HepG2 (cell line): Measurements from ENCODE around the gene EPHA2. TPM values are rescaled to one million over a fixed set of nuclear protein-coding genes. Genes with fewer than 3 reads are reported as not detected.

Experiments
- AKNA ChIP-seq: sonication (generic); formaldehyde crosslinking; IDR thresholded peaks from 2 replicates; pipeline ENCODE4 v1.4.0; 2020; ENCODE audit warnings: missing genetic modification reagents, borderline replicate concordance
- BCL6 ChIP-seq: IDR thresholded peaks from 2 replicates; pipeline ENCODE4 v1.6.1; 2016; ENCODE audit warnings: missing genetic modification reagents, missing compliant biosample characterization
- DR1 ChIP-seq: sonication (generic); formaldehyde crosslinking; IDR thresholded peaks from 2 replicates; pipeline ENCODE4 v1.8.0; 2021; ENCODE audit warnings: mild to moderate bottlenecking, missing genetic modification reagents, inconsistent platforms
- MAFG ChIP-seq: sonication (generic); formaldehyde crosslinking; IDR thresholded peaks from 2 replicates; pipeline ENCODE4 v1.5.1; 2020; ENCODE audit warnings: mild to moderate bottlenecking, missing genetic modification reagents
- MZF1 ChIP-seq: sonication (generic); formaldehyde crosslinking; IDR thresholded peaks from 2 replicates; pipeline ENCODE4 v1.8.1; 2023; ENCODE audit warnings: mild to moderate bottlenecking, missing genetic modification reagents, borderline replicate concordance
- RAD21 ChIP-seq: fragments of 450-650 bp; formaldehyde crosslinking; IDR thresholded peaks from 2 replicates; pipeline ENCODE4 v1.5.0; 2020; ENCODE audit warnings: mild to moderate bottlenecking
- RAD51 ChIP-seq: fragments of 450-650 bp; IDR thresholded peaks from 2 replicates; pipeline ENCODE4 v1.6.1; 2016; ENCODE audit warnings: borderline replicate concordance
- RXRB ChIP-seq: IDR thresholded peaks from 2 replicates; pipeline ENCODE4 v1.6.1; 2016; ENCODE audit warnings: borderline replicate concordance, missing genetic modification reagents, missing compliant biosample characterization
- SMAD1 ChIP-seq: sonication (generic); formaldehyde crosslinking; IDR thresholded peaks from 2 replicates; pipeline ENCODE4 v1.4.0; 2020; ENCODE audit warnings: missing genetic modification reagents, low read depth, mild to moderate bottlenecking, borderline replicate concordance
- SMYD3 ChIP-seq: sonication (generic); formaldehyde crosslinking; IDR thresholded peaks from 2 replicates; pipeline ENCODE4 v1.8.1; 2023; ENCODE audit warnings: mild to moderate bottlenecking, missing genetic modification reagents
- TBX2 ChIP-seq: sonication (generic); formaldehyde crosslinking; IDR thresholded peaks from 2 replicates; pipeline ENCODE4 v1.5.0; 2020; ENCODE audit warnings: missing genetic modification reagents, mild to moderate bottlenecking, borderline replicate concordance
- TCF7L2 ChIP-seq: IDR thresholded peaks from 2 replicates; pipeline ENCODE4 v1.6.1; 2011; ENCODE audit warnings: mild to moderate bottlenecking, low read depth, low read length, moderate library complexity
- TFDP1 ChIP-seq: IDR thresholded peaks from 2 replicates; pipeline ENCODE4 v1.6.1; 2016; ENCODE audit warnings: missing compliant biosample characterization, missing genetic modification reagents, borderline replicate concordance
- ZBTB25 ChIP-seq: IDR thresholded peaks from 2 replicates; pipeline ENCODE4 v1.6.1; 2018; ENCODE audit warnings: missing genetic modification reagents
- ZFP1 ChIP-seq: IDR thresholded peaks from 2 replicates; pipeline ENCODE4 v1.6.1; 2016
- ZNF136 ChIP-seq: sonication (generic); formaldehyde crosslinking; IDR thresholded peaks from 2 replicates; pipeline ENCODE4 v1.8.1; 2022; ENCODE audit warnings: low read depth, mild to moderate bottlenecking, moderate library complexity, missing genetic modification reagents
- ZNF256 ChIP-seq: sonication (generic); formaldehyde crosslinking; conservative IDR thresholded peaks from 2 replicates; pipeline ENCODE4 v1.4.0; 2020; ENCODE audit warnings: missing genetic modification reagents
- ZNF484 ChIP-seq: sonication (generic); formaldehyde crosslinking; IDR thresholded peaks from 2 replicates; pipeline ENCODE4 v1.5.1; 2020; ENCODE audit warnings: mild to moderate bottlenecking, low read depth, missing genetic modification reagents, borderline replicate concordance
- ZNF557 ChIP-seq: sonication (generic); formaldehyde crosslinking; IDR thresholded peaks from 2 replicates; pipeline ENCODE4 v1.4.0; 2020; ENCODE audit warnings: missing genetic modification reagents
- ZNF570 ChIP-seq: sonication (generic); formaldehyde crosslinking; IDR thresholded peaks from 2 replicates; pipeline ENCODE4 v1.4.0; 2020; ENCODE audit warnings: mild to moderate bottlenecking, missing genetic modification reagents, borderline replicate concordance
- ZNF615 ChIP-seq: sonication (generic); formaldehyde crosslinking; IDR thresholded peaks from 2 replicates; pipeline ENCODE4 v1.5.0; 2020; ENCODE audit warnings: mild to moderate bottlenecking, missing genetic modification reagents, borderline replicate concordance
- polyA plus RNA-seq, 8 experiments: library from polyadenylated mRNA; depleted of rRNA in 3 of 8; stranded (reverse) in 7 of 8; unstranded in 1 of 8; fragments of >200 nt; fragmentation: Illumina TruSeq in 4 of 8; extraction: Trizol in 4 of 8; gene quantifications; 2 replicates each; pipeline versions ENCODE4 v1.2.1 to v1.2.3, GENCODE V29; 2011 to 2016; ENCODE audit warnings: low read depth in 4 of 8, missing spikeins in 1 of 8, mixed read lengths in 1 of 8; ENCODE audit not compliant: insufficient read depth in 1 of 8
- total RNA-seq, 5 experiments: library from RNA; depleted of rRNA; stranded (reverse); fragments of >200 nt; fragmentation: Illumina TruSeq; extraction: Trizol; gene quantifications; 2 replicates each; pipeline ENCODE4 v1.2.3, GENCODE V29; 2016; ENCODE audit warnings: low read depth in 1 of 5
- TF ChIP-seq, protein P1 (sequence below): sonication (generic); formaldehyde crosslinking; IDR thresholded peaks from 2 replicates; pipeline ENCODE4 v1.4.0; 2020; ENCODE audit warnings: missing genetic modification reagents

EPHA2 gene
- total and polyA plus RNA-seq, 2 of the 13 experiments (the other 11 are each of a cell fraction or from before 2014, with no cell fraction given): 33.6 to 53.6 TPM

DNA sequence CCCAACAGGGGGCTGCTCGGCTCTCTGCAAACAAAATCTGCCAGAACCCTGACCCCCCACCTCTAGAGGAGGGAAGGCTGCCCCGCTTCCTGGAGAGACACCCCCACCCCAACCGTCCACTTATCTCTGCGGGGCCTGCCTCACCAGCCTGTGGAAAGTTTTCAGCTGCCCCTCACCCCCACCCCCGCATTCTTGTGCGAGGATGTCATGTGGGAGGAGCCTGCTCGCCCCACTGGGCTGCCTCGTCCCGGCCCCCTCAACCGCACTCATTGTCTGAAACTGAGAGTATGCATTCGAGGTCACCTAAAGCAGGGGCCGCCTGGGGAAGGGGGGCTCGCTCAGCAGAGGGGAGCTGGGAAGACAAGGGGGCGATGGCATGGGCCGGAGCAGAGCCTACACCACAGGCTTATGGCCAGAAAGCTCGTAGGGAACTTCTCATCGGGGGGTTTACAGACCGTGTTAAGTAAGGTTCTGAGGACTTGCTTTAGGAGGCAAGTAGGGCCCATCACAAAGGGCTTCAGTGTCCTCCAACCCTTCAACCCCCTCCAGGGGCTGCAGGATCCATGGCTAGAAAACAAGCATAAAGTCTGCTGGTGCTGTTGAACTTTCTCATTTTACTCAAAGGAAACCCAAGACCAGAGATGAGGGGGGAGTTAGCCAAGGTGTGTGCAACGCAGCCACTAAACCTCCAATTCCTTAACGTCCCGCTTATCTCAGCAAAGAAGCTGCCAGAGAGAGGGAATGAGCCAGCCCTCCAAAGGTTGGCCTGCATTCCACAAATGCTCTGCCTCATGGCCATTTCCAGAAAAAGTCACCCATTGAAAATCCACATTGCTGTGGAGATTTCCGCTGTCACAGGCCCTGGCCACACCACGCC is 9.4 kb downstream of the EPHA2 start (continued):
- TF ChIP-seq, protein P1, sequence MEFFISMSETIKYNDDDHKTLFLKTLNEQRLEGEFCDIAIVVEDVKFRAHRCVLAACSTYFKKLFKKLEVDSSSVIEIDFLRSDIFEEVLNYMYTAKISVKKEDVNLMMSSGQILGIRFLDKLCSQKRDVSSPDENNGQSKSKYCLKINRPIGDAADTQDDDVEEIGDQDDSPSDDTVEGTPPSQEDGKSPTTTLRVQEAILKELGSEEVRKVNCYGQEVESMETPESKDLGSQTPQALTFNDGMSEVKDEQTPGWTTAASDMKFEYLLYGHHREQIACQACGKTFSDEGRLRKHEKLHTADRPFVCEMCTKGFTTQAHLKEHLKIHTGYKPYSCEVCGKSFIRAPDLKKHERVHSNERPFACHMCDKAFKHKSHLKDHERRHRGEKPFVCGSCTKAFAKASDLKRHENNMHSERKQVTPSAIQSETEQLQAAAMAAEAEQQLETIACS (CRISPR knock-in tag): no peak
- no peak for TF ChIP-seq ZNF557 (CRISPR knock-in tag)
- TF ChIP-seq RAD21 (CRISPR knock-in tag): no peak
- peak; percentile 19; the same call in 1 of the 2 replicates for TF ChIP-seq BCL6
- TF ChIP-seq SMYD3: no peak
- no peak for TF ChIP-seq TCF7L2
- no peak for TF ChIP-seq ZFP1 (CRISPR knock-in tag)
- no peak for TF ChIP-seq ZNF136 (CRISPR knock-in tag)
- no peak for TF ChIP-seq ZNF256 (CRISPR knock-in tag)
- TF ChIP-seq ZNF615 (CRISPR knock-in tag): no peak
- no peak for TF ChIP-seq TFDP1 (CRISPR knock-in tag)
- no peak for TF ChIP-seq MAFG
- TF ChIP-seq ZNF570 (CRISPR knock-in tag): no peak
- TF ChIP-seq RAD51: no peak
- no peak for TF ChIP-seq AKNA (CRISPR knock-in tag)
- TF ChIP-seq RXRB: no peak
- no peak for TF ChIP-seq ZBTB25 (CRISPR knock-in tag)
- no peak for TF ChIP-seq ZNF484
- peak; percentile 52 for TF ChIP-seq TBX2
- no peak for TF ChIP-seq SMAD1 (CRISPR knock-in tag)
- TF ChIP-seq MZF1: no peak
- no peak for TF ChIP-seq DR1 (CRISPR knock-in tag)
